ELF-1 (cell line): ENCODE measurements around the gene AKAP8.
"Not testable (repeated sequence)": the region's sequence is repeated elsewhere in the genome, so short reads cannot be mapped to it uniquely, and the experiment has no call there.

Experiments used
- DNase-seq: peaks from one replicate; pipeline ENCODE4 v3.0.0-alpha.2; 2016; ENCODE audit warnings: low read depth, low spot score

AKAP8 gene

DNA sequence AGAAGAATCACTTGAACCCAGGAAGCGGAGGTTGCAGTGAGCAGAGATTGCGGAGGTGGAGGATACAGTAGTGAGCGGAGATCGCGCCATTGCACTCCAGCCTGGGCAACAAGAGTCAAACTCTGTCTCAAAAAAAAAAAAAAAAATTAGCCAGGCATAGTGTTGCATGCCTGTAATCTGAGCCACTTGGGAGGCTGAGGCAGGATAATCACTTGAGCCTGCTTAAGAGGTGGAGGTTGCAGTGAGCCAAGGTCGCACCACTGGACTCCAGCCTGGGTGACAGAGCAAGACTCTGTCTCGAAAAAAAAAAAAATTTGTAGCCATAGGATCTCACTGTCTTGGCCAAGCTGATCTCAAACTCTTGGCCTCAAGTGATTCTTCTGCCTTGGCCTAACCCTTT is 43.6 kb downstream of the AKAP8 start:
- DNase-seq: not testable (repeated sequence)

DNA sequence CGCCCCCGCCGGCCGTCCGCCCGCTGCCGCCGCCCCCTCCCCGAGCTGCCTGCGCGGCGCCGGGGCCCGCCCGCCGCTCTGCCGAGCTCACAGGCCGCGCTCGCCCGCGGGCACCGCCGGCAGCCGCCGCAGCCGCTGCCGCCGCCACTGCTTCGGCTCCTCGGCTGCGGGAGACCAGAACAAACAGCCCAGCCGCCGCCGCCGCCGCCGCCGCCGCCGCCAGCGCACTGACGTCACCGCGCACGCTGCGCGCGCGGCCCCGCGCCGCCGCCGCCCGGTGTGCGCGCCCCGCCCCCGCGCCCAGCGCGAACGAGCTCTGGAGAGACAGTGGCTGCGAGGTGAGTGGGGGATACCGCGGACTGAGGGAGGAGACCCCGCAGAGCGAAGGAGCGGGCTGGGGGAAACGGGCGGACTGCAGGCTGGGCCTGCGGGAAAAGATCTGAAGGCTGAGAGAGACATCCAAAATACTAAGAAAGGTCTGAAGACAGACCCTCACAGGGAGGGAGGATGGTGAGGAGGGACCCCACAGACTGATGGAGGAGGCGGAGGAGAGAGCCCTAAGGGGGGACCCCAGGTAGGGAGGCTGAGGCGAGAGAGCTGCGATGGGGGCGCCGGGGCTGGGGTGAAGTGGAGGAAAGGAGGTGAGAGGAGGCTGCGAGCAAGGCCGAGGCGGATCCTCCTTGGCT is 47.1 kb downstream of the AKAP8 start, which contains the start of gene BRD4:
Gene BRD4 (minus strand): TSS at position 229 of the 686 bp plus-strand sequence. CDS start 59,440 bp downstream, outside the sequence.
- DNase-seq: peak; percentile 38

DNA sequence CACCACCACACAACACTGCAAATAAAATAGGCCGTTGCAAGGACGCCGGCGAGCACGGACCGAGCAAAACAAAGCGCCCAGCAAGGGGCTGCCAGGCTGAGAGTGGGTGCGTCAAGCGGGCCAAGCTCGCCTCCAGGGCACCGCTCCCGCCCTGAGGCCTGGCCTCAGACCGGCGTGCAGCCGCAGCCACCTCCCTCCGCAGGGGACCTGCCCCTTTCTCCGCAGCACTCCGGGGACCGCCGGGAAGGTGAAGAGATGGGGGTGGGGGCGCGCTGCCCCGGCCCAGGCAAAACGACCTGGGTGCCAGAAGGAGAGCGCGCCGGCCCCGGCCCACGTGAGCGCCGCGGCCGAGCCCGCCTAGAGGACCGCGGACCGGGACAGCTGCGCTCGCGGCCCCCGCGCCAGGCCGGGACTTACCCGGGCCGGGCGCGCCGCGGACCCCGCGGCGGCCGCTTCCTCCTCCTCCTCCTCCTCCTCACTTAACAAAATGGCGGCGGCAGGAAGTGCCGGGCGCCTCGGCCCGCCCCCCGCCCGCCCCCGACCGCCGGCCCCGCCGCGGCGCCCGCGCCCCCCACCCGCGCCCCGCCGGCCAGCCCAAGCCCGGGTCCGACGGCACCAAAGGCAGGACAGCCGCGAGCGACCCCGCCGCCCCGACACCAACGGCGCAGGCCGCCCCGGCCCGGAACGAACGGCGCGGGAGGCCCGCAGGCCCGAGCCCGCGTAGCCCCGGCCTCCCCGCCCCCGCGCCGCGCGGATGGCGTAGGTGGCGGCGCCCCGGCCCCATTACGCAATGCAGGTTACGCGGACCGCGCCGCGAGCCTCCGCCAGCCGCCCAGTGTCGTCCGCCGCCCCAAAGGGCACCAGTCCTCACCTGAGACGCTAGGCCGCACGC is 47.9 kb downstream of the AKAP8 start:
- DNase-seq: no peak

DNA sequence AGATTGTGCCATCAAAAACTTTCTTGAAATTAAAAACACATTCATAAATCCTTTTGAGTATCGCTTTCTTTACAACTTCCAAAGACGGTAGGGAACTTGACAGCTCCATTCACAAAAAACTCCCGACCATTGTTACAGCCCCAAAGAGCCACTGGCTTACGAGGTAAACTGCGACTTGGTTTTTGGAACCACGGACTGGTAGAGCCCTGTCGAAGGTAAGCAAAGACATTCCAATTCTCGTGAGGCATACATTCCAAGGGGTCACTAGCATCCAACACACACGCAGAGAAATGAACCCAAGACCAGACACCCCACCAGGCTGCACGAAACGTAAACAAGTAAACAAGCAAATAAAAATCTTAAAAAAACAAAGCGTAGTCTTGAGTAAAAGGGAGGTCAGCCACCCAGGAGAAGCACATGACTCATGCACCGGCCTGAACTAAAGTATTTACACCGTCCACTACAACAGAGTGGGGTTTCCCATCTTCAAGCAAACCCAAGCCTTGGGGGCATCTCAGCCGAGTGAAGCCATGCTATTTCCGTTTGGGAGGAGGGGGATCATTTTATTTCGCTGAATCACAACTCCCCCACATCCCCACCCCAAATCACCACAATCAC is 48.7 kb downstream of the AKAP8 start:
- peak; percentile 69 for DNase-seq

DNA sequence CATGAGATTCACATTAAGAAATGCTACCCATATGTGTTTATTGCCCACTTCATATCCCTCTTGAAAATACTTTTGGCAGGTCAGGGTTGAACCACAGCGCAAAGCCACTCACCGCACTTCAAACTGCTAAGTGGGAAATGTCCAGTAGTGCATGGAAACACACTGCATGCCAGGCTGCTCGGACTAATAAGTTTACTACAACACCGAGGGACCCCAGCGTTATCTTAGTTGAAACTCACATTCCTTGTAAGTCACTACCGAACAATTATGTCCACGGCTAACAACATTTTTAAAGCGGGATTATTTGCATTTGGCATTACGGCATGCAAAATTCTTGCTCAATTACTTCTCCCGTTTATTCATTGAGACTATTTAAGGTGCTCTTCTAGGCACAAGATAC is 51.3 kb downstream of the AKAP8 start:
- DNase-seq: no peak

DNA sequence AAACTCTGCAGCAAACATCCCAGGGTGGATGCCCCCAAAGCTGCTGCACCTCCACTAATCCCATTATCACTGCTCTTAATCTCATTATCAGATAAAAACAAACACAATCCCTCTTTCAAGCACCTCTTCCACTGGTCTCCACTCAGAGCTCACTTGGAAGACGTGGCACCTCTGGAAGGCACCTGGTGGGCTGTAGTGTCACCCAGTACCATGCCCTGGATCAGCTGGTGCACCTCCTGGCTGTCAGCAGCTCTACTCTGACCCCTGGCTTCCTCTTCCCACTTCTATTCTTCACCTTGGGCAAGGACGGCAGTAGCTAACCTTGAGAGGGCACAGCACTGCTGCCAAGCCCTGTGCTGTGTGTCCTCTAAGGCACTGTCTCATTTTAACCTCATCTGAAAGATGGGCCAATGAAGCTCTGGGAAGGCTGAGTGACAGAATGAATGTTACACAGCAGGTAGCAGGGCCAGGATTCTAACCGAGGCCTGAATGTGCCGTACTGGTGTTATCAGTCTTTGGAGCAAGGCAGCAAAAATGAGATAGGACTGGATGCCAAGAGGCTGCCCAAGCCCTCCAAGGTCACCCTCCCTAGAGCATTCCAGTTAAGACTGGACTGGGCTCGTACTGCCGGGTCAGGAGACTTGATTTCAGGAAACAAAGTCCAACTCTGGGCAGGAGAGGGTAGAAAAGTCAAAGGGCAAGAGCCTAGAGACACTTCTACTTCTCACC is 54.6 kb downstream of the AKAP8 start:
- DNase-seq: no peak

DNA sequence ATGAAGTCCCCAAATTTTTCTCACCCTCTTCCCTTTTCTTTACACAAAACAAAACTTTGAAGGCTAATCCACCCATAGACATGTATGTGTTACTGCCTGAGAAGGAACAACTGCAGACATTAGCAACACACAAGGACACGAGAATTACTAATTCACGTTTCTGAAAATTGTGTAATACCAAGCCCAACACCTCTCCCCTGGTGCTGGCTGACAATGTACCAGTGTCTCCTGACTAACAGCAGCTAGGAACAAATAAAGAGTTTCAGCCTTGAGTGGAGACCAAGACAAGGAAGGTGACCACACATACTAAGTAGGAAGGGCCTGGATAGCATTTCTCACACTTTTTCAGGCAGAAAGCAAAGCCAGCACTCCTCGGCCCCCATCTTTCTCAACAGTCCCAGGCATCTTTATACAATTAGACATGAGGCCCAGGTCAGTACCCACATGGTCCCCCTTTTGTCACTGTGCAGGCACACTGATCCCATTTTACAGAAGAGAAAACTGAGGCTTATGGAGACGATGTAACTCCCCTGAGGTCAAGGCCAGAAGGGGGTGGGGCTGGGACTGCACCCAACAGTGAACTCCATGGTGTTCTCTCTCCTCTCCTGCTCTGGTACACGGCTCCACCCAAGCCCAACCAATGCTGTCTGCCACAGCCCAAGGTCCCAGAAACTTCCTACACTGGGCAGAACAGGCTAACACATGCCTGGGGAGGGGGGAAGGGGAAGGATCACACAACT is 55.9 kb downstream of the AKAP8 start:
- DNase-seq: peak; percentile 45

DNA sequence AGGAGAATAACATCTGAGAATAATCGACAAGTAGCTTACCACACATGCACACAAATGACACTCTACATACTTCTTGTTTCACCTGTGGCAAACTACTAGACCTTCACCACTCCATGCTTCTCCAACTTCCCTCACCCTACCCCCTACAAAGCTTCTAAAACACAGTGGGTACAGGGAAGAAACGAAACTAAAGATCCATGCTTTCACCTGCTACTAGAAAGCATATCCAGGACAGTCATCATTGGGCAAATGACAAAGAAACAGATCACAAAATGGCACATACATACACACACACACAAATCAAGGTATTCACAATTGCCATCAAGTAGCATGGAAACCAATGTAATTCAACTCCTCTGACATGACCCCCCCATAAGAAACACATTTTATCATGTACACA is 57.8 kb downstream of the AKAP8 start:
- DNase-seq: no peak

DNA sequence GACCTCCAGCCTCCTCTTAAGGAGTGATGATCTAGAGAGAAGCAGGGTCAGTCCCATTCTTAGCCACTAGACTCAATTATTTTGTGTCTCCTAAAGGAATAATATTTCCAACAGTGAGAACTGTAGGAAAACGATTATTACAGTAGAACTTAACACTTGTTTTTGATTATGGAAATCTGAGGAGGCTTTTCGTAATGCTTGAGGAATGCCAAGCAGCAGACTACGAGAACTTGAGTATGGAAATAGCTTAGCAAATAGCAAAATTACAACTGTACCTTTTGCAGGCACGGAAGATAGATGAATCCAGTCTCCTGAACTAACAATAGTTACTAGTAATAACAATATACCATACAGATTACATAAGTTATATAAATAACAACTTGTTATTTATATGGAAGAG is 59.5 kb downstream of the AKAP8 start:
- no peak for DNase-seq

DNA sequence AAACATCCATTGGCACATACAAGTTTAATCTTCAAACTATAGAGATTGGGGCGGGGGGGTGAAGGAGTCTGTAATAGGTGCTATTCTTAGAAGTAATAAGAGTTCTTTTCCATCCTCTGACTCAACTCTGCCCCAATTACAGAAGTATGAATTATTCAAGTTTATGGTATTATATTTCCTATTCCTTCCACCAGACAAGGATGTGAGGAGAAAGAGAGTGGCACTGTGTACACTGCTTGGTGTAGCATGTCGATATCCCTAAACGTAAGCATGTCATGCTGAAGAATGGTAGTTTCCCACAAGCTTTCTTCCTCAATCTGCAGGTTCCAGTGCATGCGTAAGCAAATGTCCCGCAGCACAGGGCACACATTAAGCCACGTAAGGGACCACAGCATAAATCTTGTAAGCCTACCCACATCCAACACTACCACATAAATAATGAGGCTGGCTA is 61.3 kb downstream of the AKAP8 start:
- no peak for DNase-seq

DNA sequence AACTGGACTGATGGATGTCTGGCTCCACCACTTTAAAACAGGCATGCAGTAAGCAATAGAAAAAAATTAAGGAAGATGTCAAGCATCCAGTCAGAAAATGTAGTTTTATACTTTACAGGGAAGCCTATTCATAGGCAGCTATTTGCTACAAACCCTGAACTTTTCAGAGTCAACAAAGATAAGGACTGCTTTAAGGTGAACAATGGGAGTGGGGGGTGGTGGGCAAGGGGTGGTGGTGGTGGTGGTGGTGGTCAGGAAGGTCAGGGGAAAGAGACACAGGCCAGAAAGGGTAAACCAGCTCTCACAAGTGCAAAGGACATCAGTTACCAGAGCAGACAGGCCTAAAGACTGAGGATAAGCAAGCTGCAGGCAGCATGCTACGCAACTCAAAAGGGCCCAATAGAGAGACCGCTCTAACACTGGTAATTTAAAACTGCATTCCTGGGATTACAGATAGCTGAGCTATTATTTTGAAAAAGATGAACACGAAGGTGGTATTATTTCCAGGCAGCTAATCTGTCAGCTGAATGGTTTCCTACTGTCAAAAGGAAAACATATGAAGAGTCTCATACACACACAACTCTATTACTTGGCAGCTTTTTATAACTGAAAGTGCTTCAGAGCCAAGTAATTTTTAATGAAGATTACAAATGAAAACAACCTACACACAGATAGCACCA is 62.1 kb downstream of the AKAP8 start:
- DNase-seq: no peak

DNA sequence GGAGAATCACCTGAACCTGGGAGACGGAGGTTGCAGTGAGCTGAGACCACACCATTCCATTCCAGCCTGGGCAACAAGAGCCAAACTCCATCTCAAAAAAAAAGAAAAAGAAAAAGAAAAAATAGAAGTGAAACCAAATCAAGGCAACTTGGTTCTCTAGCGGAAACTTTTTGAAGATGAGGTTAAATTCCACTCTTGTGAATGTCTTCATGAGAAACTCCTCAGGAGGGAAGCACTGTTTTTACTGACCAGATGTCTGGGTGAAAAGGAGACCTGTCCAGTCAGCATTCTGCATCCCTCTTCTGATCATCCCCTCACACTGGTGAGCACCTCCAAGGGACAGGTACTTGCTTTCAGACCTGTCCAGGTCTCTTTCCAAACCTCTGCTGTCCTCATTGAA is 63.1 kb downstream of the AKAP8 start:
- no peak for DNase-seq

DNA sequence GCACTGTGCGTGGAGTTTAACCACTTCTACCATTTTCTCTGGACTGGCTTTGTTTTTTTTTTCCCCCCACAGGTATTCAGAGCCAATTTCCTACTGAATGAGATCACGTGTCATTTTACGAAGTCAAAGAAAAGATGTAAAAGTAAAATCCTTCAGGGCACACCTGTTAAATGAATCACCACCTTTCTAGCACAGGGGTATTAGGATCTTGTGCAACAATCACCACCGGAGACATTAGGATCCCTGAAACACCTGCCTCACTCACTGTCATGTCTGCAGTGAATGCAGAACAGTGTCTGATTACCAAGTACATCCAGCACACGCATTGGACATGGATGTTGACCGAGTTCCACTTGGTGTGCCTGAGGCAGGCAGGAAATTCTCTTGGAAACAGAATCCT is 64.5 kb downstream of the AKAP8 start:
- DNase-seq: no peak

DNA sequence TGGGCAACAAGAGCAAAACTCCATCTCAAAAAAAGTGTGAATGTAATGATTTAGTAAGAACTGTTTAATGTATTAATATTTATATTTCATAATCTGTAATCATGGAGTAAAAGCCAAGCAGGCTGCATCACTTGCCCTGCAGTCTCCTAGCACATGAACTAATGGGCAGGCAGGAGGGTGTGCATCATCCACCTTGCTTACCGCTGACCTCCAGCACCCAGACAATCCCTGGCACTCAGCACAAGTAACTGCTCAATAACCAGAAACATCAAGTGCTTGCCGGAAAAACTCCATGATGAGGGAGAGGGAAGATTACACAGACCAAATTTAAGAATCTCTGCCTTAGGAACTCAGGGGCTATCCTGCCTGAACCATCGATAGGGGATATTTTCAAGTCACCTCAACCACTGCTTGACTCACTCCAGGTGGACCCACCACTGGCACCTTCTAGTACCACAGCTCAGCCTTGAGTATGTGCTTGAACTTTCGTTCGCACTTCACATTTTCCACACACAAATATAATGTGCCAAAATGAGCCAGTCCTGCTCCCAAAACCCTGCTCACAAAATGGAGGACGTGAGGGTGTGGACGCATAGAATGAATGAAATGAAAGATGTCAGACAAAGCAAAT is 65.8 kb downstream of the AKAP8 start:
- no peak for DNase-seq

DNA sequence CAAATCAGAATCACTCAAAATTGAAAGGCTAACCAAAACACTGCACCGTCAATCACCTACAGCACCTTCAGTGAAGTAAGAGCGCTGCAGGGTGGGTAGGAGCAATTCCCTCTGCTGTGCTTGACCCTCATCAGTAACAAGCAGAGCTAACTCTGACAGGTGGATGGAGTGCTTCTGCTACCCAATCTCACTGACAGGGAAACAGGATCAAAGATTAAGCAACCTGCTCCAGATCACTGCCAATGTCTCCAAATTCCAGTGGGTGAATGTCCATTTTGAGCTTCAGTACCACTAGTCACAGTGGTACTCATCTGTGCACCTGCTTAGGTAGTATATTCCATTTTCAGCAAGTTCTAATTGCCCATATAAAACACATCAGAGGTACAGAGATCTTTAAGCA is 72.4 kb downstream of the AKAP8 start:
- no peak for DNase-seq

DNA sequence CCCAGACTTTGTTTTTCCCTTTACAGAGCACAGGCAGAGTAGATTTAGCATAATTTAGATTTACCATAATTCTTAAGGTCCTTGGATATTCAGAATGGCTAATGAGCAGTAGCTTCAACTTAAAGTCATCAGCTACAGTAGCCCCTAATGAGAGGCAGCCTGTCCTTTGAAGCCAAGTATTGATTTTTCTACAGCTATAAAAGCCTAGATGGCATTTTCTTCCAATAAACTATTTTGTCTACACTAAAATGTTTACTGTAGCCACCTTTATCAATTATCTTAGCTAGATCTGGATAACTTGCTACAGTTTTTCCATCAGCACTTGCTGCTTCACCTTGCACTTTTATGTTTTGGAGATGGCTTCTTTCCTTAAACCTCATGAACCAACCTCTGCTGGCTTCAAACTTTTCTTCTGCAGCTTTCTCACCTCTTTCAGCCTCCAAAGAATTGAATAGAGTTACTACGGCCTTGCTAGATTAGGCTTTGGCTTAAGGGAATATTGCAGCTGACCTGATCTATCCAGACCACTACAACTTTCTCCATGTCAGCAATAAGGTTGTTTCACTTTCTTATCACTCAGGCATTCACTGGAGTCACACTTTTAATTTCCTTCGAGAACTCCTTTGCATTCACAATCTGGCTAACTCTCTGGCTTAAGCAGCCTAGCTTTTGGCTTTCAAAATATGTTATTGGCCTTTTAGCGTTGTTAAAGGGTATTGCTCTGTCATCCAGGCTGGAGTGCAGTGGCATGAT is 73.8 kb downstream of the AKAP8 start:
- no peak for DNase-seq

DNA sequence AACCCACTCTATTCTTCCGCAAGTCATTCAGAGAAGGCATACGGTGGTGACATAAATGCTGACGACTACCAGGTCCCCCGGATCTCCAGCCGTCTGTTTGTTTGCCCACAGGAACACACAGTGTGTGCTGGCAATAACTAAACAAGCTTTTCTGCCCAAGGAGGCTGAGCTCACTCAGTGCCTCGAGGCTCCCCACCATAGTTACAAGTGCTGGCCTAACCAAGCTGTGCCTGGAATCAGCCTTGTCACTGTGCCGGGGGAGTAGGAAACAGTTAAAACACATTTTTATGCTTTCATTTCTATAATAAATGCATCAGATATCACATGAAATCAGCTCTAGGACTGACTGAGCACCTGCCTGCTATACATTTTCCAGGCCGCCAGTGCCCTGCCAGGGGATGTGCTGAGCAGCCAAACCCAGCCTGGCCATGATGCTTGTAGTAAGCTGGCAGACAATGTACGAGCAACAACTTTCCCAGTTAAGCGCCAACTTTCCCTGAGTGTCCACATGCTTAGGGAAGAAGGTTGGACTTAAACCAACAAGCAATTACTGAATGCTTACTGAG is 75.4 kb downstream of the AKAP8 start:
- no peak for DNase-seq
